HUES6 (cell line): Measurements from ENCODE around the gene DLX2.
A peak's percentile ranks its signal among the peaks of the same experiment; 100 is the strongest.

Experiments
- H3K27ac ChIP-seq: 2 replicates; pipeline ENCODE4 v1.7.0; 2013; ENCODE audit warnings: low read depth, mild to moderate bottlenecking, low read length, inconsistent platforms
- H3K27me3 ChIP-seq: 2 replicates; pipeline ENCODE4 v1.6.1; 2013; ENCODE audit warnings: low read length; ENCODE audit not compliant: control insufficient read depth, insufficient read depth
- H3K36me3 ChIP-seq: 2 replicates; pipeline ENCODE4 v1.6.1; 2013; ENCODE audit warnings: low read length; ENCODE audit not compliant: control insufficient read depth, insufficient read depth
- H3K4me1 ChIP-seq: 2 replicates; pipeline ENCODE4 v1.6.1; 2013; ENCODE audit warnings: low read length; ENCODE audit not compliant: control insufficient read depth, insufficient read depth
- H3K4me3 ChIP-seq: 2 replicates; pipeline ENCODE4 v1.5.1; 2013; ENCODE audit warnings: low read depth, low read length
- H3K9ac ChIP-seq: one replicate; pipeline ENCODE4 v1.6.1; 2013; ENCODE audit warnings: mild to moderate bottlenecking, low read length
- H3K9me3 ChIP-seq: 2 replicates; pipeline ENCODE4 v1.6.1; 2013; ENCODE audit warnings: low read depth, low read length; ENCODE audit not compliant: control insufficient read depth, insufficient read depth

The DLX2 gene

DNA sequence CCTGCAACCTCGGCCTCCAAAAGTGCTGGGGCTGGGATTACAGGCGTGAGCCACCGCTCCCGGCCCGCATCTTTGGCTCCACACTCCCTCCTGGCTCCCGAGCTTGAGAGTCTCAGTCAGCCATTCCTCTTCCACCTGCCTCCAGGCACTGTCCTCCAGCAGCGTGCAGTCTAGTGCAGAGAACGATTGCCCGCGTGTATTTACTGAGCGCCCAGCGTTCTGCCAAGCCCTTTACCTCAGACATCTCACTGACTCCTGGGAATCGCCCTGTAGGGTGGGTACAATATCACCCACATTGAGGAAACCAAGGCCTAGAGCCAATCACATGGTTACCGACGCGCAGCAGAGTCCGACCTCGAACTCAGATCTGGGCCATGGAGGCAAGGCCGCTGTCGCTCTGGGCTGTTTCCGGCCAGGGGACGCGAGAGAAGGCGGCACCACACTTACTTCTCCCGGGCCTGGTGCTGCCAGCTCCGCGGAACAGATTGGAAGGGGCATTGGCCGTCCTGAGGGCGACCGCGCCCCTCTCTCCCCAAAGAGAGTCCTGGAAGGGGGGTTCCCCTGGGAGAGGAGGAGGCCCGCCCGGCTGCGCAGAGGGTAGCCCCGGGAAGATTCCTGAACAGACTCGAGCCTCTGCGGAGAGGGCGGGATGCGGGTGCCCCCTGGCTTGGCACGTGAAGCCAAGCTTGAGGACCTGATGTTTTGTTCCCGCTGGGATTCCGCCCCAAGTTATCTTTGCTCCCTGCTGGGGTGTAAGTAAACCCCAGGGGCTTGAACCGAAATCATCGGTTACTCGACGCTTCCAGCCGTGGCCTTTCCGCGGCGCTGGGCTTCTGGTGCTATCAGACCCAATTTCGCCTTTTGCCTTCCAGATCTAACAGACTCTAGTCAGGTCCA, 5.2 kb upstream of the DLX2 start:
- H3K4me1 ChIP-seq: peaks cover 30% of the 10 kb centered on the region
- H3K4me3 ChIP-seq: peak overlapping the region; percentile 35; the same call in 1 of the 2 replicates
- no peak overlapping the region for H3K27ac ChIP-seq
- no peak overlapping the region for H3K9ac ChIP-seq
- H3K27me3 ChIP-seq: peaks cover 80% of the 10 kb centered on the region
- H3K36me3 ChIP-seq: no peaks in the 10 kb centered on the region
- H3K9me3 ChIP-seq: no peaks in the 10 kb centered on the region

DNA sequence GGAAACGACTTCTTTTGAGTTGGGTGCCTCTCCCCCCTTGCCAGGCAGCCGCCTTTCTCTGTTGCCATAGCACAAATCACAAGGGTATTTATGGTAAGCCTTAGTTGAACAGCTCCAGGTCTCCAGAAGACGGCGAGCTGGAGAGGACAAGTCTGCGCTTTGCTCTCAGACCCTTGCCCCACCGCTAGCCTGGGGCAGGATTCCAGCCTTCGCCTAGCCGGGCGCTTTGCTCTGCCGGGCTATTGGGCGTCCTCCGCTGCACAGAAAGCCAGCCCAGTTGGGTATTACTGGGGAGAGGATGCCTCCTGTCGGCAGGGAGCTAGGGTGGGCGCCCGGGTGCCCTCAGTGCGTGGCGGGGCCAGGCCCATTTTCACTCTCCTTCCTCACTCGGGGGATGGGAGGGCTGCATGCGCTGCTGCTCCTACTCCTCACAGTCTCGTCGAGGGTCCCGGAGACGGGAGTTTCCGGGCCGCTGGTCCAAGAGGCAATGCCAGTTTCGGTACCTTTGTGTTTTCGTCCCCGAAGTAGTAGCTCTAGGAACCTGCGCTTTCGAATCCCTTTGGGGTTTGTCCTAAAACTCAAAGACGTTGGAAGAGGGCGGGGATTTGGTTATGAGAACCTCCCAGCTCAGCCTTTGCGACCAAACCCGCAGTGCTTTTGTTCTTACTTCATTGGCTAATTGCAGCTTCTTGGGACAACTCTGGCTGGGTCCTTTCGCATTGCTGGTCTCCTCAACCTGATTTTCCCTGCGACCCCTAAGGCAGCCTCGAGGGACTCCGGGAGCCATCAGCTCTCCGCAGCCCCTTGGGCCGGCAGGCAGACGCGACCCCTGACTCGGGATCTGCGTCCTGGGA, 3.6 kb upstream of the DLX2 start:
- Histone ChIP-seq H3K27ac (no peak overlapping the region), H3K4me1 (peaks cover 38% of the 10 kb centered on the region), H3K9me3 (no peaks in the 10 kb centered on the region), H3K4me3 (peak overlapping the region; percentile 62), H3K27me3 (peaks cover 92% of the 10 kb centered on the region), H3K36me3 (no peaks in the 10 kb centered on the region), H3K9ac (no peak overlapping the region)

DNA sequence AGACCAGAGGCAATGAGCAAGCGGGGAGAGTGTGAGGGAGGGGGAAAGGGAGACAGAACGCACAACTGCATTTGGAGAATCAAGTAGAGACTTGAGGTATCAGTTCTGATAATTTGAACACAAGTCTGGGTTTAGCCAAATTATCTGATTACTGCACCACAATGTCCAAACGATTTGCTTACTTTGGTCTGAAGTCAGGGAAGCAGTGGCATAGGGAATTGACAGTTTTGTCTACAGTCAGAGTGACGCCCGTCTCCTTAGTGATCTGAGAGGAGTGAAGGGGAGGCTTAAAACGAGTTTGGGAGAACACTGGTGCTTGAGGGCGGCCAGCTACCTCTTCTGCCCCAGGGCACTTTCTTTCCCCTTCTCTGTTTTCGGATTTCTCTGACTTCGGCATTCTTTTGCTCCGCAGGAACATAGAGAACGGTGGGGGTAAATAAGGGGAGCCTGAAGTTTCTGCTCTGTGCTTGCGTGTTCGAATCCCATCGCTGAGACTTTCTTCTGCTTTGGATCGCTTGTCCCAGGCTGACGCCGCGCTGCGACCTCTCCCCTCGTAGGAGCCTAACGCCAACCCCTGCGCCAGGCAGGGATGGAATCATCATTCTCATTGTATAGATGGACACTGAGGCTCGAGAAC, 2.9 kb upstream of the DLX2 start:
- peak overlapping the region; percentile 62 for H3K4me3 ChIP-seq
- peaks cover 97% of the 10 kb centered on the region for H3K27me3 ChIP-seq
- no peak overlapping the region for H3K27ac ChIP-seq
- H3K9me3 ChIP-seq: no peaks in the 10 kb centered on the region
- H3K9ac ChIP-seq: no peak overlapping the region
- H3K4me1 ChIP-seq: peaks cover 45% of the 10 kb centered on the region
- no peaks in the 10 kb centered on the region for H3K36me3 ChIP-seq

DNA sequence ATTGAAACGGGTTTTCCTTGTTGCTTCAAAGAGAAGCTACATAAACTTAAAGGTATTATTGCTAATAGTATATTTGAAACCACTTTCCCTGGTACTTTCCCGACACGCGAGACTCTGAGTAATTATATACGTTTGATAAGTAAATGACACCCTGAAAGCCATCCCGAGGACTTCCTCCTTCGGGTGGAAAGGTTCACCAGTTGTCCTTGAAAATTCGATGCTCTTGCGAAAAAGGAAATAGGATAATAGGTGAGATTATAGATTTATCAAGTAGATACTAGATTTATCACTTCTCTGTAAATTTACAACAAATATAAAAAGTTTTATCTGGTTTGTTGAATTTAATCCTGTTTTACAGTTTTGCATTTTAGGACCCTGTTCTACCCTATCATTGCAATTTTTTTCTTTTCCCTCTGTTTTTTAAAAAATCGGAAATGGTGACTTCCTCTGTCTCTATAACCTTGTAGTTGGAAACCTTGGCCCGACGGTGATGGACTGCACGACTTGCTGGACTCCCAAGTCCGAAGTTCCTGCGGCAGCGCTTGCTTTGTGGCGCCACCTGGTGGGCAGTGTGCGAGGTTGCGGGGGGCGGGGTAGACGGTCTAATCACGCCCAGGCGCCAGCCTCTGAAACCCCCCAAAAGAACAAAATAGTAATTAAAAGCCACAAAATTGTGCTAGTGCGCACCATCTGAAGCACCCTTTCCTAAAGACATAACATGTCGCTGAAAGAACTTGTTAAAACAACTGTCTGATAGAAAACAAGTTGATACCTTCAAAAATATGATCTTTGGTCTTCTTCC, 972 bp upstream of the DLX2 start:
- H3K27me3 ChIP-seq: peaks cover 99% of the 10 kb centered on the region
- no peak overlapping the region for H3K9ac ChIP-seq
- no peaks in the 10 kb centered on the region for H3K36me3 ChIP-seq
- peak overlapping the region; percentile 67 for H3K4me3 ChIP-seq
- H3K9me3 ChIP-seq: no peaks in the 10 kb centered on the region
- peaks cover 43% of the 10 kb centered on the region for H3K4me1 ChIP-seq
- H3K27ac ChIP-seq: no peak overlapping the region

DNA sequence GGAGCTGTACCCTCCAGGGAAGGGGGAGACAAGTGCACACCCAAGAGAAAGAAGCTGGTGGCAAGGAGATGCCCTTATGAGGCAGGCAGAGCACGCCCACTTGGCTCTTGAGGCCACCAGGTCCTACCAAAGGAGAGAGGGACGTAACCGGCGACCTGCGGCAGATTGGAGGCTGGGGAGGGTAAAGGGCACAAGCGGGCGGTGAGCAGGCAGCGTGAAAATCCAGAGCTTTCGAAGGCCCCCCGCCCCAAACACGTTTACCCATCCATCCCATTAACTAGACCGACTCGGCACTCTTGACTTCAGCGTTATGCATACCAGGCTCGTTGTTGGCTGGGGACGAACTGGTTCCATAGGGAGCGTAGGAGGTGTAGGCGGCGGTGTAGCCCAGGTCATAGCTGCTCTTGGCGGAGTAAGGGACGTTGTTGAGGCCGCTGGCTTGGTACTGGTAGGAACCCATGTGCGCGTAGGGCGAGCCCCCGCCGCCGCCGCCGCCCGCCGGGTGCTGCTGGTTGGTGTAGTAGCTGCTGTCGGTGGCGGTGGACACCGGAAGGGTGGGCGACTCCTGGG, 794 bp downstream of the DLX2 start:
- Histone ChIP-seq H3K36me3 (no peaks in the 10 kb centered on the region), H3K9me3 (no peaks in the 10 kb centered on the region), H3K4me3 (peak overlapping the region; percentile 67), H3K9ac (peak overlapping the region; percentile 54), H3K4me1 (peaks cover 49% of the 10 kb centered on the region), H3K27ac (no peak overlapping the region), H3K27me3 (peaks cover 99% of the 10 kb centered on the region)

DNA sequence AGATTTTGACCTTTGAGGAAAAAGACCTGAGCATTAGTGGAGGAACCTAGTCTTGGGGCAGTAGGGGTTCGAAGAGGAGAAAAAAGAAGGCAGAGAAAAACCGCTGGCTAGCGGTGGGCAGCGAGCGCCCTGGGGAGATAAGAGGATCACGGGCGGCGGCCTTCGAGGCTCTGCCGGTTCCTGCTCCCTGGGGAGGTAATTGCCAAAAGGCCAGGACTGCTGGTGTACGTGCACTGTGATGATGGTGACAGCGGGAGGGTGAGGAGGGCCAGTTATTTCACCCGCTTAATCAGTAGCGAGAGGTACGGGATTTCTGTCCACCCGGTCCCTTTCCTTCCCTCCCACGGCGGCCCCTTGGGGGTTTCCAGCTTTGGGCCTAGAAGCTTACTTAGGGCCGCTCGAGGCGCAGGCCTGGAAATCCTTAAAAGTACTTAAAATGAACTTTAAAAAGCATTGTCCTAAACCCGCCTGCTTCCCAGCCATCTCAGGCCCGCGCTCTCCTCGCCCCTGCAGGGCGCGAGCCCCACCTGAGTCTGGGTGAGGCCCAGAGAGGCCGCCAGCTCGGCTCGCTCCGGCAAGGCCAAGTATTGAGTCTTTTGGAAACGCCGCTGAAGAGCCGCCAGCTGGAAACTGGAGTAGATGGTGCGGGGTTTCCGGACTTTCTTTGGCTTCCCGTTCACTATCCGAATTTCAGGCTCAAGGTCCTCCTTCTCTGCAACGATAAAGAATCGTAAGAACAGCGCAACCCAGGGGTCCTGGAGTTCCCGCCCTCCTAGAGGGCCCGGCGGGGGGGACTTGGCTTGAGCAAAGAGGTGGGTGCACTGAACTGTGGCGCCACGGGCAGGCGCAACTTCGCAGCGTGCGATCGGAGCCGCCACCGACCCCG, 1.5 kb downstream of the DLX2 start:
- peak overlapping the region; percentile 54 for H3K9ac ChIP-seq
- no peaks in the 10 kb centered on the region for H3K9me3 ChIP-seq
- peaks cover 50% of the 10 kb centered on the region for H3K4me1 ChIP-seq
- H3K36me3 ChIP-seq: no peaks in the 10 kb centered on the region
- H3K27me3 ChIP-seq: peaks cover 99% of the 10 kb centered on the region
- peak overlapping the region; percentile 67 for H3K4me3 ChIP-seq
- no peak overlapping the region for H3K27ac ChIP-seq

DNA sequence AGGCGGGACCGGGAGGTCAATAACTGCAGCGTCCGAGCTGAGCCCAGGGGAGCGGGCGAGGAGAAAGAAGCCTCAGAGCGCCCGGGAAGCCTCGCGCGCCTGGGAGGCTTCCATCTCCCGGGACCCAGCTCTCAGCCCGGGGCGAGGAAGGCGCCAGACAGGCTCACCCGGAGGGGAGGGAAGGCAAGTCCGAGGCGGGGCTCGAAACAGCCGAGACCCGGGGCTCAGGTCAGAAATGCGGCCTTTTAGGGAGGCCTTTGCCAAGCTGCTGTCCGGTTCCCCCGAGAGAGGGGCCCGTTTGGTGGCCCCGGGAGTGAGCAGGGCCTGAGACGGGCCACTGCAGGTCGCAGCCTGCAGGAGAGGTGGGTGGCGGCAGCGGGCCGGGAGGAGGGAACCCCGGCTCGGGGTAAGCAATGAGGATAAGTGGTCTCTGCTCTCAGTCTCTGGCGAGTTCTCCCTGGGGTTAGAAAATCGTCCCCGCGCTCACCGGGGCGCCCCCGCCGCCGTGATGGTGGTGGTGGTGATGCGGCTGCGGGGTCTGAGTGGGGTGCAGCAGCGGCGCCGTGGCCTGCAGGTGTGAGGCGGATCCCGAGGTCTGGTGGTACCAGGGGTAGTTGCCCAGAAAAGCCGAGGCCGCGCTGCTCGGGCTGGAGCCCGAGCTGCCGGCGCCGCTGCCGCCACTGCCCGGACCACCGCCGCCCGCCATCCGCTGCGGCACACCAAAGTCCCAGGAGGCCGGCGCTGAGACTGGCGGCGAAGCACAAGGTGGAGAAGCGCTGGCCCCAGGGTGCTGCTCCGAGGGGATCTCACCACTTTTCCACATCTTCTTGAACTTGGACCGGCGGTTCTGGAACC, 2.4 kb downstream of the DLX2 start:
- Histone ChIP-seq H3K9ac (peak overlapping the region; percentile 28), H3K9me3 (no peaks in the 10 kb centered on the region), H3K27ac (no peak overlapping the region), H3K27me3 (peaks cover 99% of the 10 kb centered on the region), H3K4me1 (peaks cover 48% of the 10 kb centered on the region), H3K36me3 (no peaks in the 10 kb centered on the region), H3K4me3 (peak overlapping the region; percentile 67)

DNA sequence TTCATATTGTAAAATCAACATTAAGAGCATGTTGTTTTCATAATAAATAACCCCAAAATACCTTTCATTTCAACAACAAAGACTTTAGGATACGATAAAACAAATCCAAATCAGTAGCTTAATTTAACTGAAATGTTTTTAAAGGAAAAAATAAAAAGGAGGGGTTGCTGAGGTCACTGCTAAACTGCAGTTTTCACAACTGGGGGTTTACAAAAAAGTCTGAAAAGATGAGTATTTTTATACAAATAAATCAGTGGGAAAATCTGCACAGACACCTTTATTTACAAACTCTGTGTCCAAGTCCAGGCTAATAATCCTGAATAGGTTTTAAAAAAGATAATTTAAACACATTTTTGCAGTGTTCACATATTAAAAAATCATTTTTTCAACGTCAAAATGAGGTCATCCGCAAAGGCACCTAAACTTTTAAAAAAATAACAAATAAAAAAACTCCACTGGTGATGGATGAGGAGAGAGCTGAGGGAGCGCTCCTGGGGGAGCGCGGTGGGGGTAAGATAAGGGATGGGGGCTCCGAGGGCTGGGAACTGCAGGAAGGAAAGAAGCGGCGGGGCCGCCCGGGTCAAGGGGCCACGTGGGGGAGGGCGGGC, 3.1 kb downstream of the DLX2 start:
- Histone ChIP-seq H3K9me3 (no peaks in the 10 kb centered on the region), H3K9ac (no peak overlapping the region), H3K4me1 (peaks cover 53% of the 10 kb centered on the region), H3K27me3 (peaks cover 99% of the 10 kb centered on the region), H3K4me3 (peak overlapping the region; percentile 67), H3K36me3 (no peaks in the 10 kb centered on the region), H3K27ac (no peak overlapping the region)
